GM21723 (cell line): ENCODE measurements around the gene SDK2.

Experiments used
- ATAC-seq: cut with Tn5 transposase; IDR thresholded peaks from one replicate; pipeline ENCODE4 v1.9.1; 2021; ENCODE audit warnings: mild to moderate bottlenecking, moderate library complexity; ENCODE audit not compliant: unreplicated experiment

The SDK2 gene

DNA sequence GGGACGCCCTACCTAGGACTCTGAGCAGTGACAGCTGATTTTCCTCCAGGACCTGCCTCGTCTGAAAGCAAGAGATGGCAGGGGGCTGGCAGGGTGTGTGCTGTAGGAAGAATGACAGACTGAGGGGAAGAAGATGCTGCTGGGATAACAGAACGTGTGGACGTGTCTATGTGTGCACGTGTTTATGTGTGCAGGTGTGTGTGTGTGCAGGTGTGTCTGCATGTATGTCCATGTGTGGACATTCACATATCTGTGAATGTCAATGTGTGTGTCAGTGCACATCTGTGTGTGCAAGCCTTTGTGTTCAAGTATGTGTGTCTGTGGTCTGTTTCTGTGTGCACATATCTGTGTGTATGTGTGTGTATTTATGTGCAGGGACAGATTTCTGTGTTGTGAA lies 132.5 kb downstream of the SDK2 start:
- no peak for ATAC-seq

- ATAC-seq: no peak
Measured at GRCh38 chr17:73510981-73511718, 133.1 kb downstream of the SDK2 start.

GRCh38 chr17:73508931-73509605 lies 135.2 kb downstream of the SDK2 start:
- no peak for ATAC-seq

DNA sequence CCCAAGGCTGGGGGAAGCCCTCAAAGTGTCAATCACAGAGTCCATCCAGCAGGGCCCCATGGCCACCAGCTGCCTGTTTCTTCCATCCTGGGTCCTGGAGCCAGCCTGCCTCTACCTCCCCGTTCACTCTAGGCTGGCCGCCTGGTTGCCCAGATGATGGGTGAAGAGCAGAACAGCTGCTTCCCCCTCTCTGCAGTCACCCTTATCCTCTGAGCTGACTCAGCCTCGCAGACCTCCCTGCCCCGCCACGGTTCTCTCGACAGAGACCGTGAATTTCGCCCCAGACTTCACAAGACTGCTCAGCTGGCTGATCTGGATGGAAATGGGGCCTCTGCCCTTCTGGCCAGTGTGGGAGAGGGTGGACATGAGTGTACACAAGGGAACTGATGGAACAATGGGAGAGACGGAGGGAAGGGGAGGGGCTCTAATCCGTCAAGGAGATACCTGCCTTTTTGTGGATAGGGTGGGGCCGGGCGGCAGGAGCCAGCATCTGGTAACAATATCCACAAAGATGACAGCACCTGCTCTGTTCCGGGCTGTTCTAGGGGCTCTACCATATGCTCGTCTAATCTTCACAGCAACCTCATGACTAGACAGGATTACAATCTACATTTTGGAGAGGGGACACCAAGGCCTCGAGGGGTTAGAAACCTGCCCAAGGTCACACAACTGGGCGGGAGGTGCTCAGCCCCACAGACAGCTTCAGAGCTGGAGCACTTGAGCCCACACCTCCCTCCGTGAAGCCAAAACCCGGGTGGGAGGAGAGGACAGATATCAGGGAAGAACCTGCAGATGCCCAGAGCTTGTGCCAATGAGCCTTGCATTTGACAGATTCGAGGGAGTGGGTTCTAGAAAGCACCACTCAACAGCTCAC lies 136.0 kb downstream of the SDK2 start:
- ATAC-seq: no peak

DNA sequence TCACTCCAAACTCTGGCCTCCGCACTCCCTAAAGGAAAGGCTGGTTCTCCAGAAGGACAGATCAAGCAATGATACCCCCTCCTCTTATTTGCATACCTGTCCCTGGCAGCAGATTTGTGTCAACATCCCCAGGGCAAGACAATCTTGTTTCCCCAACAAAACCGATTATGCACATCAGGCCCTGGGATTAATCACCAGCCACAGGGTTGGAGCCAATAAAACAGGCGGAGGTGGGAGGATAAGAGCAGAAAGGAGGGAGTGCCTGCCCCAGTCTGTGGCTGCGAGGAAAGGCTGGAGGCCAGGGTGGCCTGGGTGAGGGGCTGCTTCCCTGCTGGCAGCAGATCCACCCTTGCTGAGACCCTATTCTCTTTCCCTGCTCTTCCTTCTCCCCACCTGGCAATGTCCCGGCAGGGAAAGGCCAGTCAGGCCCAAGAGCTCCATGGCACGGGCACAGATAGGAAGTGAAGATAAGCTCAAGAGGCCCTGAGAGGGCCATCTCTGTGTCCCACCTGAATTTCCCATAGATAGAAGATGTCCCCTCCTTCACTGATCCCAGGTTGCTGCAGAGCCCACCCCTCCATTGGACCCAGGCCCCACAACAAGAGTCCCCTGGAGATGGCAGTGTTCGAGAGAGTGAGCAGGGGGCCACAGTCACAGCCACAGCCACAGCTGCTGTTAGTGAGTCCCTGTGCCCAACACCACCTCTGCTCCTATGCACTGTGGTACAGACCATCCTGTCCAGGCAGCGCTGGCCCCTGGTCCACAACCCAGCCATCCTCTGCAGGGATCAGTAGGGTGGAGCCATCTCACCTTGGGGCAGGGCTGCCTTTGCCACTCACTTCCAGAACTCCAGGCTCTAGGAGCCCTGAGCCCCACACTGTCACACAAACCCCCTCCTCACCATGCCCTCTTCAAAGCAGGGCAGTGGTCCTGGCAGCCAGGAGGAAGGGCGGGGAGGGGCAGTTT lies 137.5 kb downstream of the SDK2 start:
- no peak for ATAC-seq

GRCh38 chr17:73503560-73503959 lies 140.7 kb downstream of the SDK2 start:
- ATAC-seq: no peak

DNA sequence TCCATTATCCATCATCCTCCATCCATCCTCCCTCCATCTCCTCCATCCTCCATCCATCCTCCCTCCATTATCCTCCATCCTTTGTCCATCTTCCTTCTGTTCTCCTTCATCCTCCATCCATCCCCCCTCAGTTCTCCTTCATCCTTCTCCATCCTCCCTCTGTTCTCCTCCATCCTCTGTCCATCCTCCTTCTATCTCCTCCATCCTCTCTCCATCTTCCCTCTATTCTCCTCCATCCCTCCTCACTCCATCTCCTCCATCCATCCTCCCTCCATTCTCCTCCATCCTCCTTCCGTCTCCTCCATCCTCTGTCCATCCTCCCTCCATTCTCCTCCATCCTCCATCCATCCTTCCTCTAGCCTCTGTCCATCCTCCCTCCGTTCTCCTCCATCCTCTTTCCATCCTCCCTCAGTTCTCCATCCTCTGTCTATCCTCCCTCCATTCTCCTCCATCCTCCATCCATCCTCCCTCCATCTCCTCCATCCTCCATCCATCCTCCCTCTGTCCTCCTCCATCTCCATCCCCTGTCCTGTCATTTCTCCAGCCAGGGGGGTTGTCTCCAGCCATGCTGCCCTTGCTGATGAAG lies 143.7 kb downstream of the SDK2 start:
- no peak for ATAC-seq

- ATAC-seq: no peak
Measured at GRCh38 chr17:73498886-73499554, 145.2 kb downstream of the SDK2 start.

- no peak for ATAC-seq
Measured at GRCh38 chr17:73498176-73498575, 146.1 kb downstream of the SDK2 start.

GRCh38 chr17:73497721-73498120 lies 146.5 kb downstream of the SDK2 start:
- no peak for ATAC-seq

DNA sequence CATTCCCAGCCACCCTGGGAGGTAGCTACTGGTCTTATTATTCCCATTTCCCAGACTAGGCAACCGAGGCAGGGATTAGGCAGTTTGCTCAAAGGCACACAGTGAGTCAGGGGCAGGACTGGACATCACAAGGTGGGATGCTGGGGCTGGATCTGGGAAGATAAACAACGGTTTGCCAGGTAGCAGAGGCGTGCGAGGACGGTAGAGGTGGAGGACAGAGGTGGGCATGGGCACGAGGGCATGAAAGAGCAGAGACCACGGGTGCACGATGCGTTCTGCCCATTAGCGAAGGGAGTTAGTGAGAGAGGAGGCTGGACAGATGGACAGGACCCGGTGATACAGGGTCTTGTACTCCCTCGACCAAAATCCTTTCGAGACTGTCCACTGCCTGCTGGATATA lies 148.0 kb downstream of the SDK2 start:
- ATAC-seq: no peak

DNA sequence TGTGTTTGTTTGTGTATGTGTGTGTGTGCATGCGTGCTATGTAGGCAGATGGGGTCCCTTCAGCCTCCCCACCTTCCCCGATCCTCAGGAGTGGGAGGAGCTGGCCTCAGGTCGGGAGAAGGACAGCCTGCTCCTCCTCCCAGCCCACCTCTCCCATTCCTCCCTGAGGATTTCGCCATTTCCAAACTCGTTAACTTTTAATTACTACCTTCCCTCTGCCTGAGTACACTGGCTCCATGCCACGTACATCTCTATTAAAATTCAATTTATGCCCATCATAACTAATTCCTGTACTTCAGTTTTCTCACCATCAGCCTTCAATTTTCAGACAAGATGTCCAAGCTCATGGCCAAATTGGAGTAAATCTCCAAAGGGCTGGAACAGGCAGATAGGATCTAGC lies 148.6 kb downstream of the SDK2 start:
- no peak for ATAC-seq

GRCh38 chr17:73494950-73495349 lies 149.3 kb downstream of the SDK2 start:
- no peak for ATAC-seq

GRCh38 chr17:73493956-73494926 lies 150.0 kb downstream of the SDK2 start:
- ATAC-seq: no peak

GRCh38 chr17:73492821-73493814 lies 151.1 kb downstream of the SDK2 start:
- ATAC-seq: no peak

GRCh38 chr17:73492125-73492820 lies 152.0 kb downstream of the SDK2 start:
- ATAC-seq: no peak

GRCh38 chr17:73491648-73492047 lies 152.6 kb downstream of the SDK2 start:
- no peak for ATAC-seq
